Stimulated activated CD8-positive, alpha-beta memory T cell treated with anti-CD3 and anti-CD28 coated beads, Interleukin-4, amount 100 ng/mL, for 4 hours (primary cell): ENCODE data around the gene GRB14.

Source experiments
- DNase-seq, 2 donors: peaks; one replicate each; pipeline ENCODE4 v3.0.0-alpha.2; 2020; ENCODE audit warnings: low read depth in 2 of 2, low spot score in 1 of 2

Gene GRB14

DNA sequence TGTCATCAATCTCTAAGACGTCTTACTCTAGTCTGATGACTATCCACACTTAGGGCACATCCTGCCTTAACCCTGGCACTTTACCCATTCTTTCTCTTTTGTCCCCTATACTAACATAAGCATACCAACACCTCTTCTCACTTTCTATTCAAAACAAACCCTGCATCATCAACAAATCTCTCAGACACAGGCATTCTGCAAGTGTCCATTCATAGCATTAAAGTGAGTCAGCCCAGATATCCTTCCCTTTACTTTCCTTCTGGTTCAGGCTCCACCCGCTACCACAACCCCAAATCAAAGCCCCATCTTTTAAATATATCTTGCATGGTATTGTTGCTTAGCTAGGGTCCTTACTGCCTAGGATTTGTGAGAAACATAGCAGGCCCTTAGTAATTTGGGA lies 3.8 kb downstream of the GRB14 start:
- no peak for DNase-seq

DNA sequence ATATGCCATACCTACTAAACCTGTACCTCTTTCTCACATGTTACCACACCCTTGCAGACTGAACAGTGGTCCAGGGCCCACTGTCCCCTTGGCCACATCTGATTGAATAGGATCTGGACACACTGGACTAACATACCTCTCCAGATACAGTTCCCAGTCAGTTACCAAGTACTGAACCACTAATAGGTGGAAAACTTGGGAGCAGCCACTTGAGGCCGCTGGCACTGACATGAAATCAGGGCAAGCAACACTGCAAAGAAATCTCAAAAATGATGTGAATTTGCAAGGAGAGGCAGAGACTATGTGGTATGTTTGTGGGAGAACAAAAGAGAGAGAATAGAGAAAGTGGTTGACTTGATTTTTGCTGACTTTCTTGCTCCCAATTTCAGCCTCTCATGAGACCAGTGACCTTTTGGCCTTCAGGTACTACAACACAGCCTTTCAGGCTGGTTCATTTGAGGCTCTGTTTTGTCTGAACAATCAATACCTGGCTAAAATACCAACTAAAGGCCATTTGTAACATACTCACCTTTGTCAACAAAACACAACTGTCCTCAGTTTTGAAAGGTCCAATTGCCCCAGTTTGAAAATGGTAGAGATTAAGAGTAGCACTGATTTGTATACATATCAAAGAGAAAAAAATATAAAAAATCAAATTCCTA lies 7.8 kb downstream of the GRB14 start:
- no peak for DNase-seq

DNA sequence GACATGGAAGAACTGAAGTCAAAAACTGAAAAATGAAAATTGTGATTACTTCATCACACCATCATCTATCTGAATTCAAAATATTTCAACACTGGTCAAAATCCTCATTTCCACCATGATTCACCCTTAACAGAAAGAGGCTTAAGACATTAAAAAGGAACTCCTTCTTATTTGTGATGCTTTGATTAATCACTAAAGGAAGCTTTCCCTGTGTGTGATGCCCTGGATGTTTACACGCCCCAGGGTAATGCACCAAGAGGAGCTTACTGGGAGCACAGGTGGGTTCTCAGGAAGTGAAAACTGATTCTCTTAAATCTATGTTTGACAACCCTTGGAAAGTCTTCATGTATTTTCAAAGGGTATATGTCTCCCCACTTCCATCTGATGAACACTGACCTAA lies 11.5 kb downstream of the GRB14 start:
- no peak for DNase-seq

DNA sequence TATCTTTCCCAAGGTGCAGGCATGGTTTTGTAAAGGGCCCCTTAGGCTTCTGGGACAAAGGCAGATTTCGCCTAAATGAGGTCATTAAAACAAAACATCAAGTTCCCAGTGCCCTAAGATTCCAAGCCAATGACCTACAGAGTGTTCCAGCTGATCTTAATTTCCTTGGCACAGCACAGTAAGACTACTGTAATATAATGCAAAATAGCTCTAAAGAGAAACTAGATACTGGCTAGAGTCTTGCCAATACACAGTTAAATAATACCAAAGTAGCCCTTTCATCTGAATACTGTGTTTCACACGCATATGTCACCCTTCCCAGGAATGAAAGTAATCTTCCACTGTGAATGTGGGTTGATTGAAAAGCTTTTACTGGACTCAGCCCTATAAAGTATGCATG lies 14.7 kb downstream of the GRB14 start:
- no peak for DNase-seq

DNA sequence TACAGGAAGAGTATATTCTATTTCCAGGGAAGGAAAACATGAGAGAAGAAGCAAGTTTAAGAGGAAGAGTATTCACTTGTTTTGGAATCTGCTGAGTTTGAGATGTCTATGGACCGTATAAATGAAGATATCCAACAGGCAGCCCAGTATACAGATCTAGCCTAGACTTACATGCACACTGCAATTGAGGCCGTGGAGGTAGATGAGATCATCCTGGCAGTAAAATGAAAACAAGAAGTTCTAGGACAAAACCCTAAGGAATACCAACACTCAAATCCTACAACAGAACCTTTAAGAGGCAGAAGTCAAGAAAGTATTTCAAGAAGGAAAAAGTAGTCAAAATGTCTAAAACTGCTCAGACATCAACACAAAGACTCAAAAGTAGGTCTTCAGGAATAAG lies 16.0 kb downstream of the GRB14 start:
- DNase-seq = no peak

DNA sequence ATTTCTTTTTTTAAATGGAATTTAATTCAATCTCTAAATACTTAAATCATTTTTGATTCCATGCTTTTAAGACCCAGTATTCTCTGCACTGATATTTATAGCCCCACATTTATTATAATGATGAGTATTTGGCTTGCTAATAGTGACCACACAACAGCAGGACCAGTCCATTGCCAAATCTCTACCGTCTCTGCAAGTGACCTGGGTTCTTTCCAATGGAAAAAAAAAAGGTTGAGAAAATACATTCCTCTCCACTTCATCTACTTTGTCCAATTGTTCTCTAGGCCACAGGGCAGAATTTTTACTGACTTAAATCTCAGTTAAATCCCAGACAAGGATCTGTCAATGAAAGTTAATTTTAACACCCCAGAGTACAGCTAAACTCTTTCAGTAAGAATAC lies 20.5 kb downstream of the GRB14 start:
- no peak for DNase-seq

DNA sequence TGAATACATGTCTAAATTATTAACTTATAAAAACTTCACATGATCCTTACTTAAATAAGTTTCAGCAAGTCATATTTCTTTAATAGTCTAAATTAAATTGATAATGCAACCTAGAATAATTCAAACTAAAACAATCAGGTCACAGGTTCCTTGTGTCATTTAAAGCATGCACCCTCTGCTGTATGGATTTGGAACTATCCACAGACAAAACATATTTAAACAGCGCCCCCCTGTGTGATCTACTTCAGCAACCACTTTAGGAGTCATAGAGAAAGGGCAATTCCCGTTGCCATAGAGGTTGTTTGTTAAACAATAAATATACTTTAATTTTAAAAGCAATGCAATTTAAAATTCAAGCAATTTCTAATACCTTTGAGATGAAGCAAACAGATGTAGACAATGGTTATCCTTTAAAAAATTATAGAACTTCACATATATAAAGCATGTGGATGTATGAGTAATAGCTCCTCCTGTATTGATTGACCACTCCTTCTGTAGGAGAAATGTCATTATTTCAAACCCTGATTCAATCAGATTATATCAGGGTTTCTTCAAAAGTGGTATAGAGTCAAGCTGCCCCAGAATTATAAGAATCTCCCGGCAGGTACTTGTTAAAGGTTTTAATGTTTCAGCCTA lies 21.2 kb downstream of the GRB14 start:
- no peak for DNase-seq

DNA sequence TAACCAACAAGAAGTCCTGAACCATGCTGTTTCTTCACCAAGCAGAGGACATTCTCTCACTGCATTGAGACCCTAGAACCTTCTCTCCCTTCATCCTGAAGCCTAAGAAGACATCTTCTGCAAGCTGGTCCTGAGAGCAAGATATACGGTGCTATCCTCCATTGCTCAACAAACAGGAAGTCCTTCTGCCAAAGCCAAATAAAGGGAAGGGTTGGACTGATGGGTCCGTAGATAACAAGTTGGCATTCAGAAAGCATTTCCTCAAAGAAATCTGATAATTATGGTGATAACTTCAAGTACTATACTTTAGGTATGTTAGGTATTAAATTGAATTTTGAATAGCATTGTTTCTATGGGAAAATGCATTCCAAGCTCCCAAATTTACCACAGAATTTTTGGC lies 23.3 kb downstream of the GRB14 start:
- DNase-seq = no peak

DNA sequence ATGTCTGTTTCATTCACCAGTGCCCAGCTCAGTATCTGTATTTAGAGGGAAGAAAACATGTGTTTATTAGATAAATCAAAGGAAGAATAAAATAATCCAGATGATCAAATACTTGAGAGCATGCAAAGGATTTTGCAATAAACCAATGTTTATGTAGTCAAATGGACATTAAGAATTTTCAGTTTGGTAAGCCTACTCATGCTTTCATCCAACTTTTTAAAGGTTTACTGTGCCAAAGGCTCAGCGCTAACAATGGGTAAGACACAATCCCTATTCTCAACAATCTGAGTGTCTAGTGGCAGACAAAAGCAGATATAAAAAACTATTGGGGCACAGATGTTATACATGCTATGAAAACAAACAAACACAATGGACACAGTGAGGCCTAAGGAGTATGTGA lies 26.3 kb downstream of the GRB14 start:
- no peak for DNase-seq

DNA sequence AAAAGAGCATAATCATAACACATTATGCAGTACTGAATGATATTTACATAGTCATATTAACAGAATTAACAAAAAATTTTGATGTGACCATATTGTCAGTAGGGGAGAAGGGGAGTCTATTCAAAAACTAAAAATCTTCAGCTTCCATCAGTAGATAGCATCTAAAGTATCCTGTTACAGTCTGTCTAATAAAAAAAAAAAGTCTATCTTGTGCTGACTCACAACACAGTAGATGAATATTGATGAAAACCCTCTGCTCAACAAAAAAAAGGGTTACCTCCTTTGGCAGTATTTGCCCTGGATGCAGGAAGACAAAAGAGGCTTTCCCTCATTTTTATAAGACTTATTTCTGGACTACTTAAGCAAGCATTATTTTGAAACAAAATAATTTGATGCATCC lies 27.3 kb downstream of the GRB14 start:
- DNase-seq = no peak

DNA sequence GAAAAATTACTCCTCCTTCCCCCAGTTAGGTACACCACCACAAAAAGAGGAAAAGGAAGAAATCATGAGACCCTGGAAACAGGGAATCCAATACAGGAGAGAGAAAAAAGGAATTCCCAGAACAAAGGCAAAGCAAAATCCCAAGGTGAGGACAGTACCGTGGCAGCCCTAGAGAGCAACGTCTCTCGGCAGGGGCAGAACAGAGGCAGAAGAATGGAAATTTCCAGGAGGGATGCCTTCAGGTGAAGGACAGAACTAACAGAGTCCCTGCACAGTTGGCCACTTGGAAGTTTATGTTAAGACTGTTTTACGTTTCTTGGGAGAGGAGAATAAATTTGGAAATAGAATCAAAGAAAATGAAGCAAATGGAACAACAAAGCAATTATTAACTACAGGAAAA lies 27.7 kb downstream of the GRB14 start:
- no peak for DNase-seq

DNA sequence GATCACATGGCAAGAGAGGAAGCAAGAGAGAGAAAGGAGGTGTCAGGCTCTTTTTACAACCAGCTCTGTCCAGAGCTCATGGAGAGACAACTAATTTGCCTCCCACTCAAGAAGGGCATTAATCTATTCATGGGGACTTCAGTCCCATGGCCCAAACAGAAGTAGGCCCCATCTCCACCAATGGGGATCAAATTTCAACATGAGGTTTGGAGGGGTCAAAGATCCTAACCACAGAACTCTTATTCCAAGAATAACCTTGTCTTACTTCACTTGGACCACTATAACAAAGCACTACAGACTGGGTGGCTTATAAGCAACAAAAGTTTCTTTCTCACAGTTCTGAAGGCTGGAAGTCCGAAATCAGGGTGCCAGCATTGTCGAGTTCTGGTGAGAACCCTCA lies 31.8 kb downstream of the GRB14 start:
- no peak for DNase-seq

DNA sequence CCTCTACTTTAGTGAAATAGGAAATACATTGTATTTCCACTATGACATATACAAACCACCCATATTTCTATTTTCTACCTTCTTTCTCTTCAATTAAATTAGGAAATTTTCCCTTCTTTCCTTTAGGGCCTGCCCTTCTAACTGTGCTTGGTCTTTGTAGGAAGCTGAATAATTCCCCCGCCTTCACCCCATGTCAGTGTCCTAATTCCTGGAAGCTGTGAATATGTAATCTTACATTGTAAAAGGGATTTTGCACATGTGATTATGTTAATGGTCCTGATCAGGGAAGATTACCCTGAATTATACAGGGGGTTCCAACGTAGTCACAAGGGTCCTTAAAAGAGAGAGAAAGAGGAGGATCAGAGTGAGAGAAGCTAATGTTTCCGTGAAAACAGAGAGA lies 40.2 kb downstream of the GRB14 start:
- no peak for DNase-seq

DNA sequence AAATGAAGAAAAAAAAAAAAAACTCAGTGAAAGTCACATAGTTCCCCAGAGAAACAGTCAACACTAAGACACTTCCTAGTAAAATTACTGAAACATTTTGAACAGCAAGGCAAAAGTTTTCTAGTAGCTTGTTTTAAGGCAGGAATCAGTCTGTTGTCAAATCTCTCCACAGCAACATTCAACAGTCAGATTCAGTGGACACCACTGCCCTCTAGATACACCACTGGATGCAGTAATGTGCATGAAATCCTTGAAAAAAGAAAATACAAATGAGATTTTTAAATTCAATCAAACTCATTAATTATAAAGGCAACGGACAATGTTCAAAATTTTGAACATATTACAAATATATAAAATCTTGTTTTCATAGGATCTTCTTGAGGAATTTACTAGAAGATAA lies 46.4 kb downstream of the GRB14 start:
- DNase-seq = no peak

DNA sequence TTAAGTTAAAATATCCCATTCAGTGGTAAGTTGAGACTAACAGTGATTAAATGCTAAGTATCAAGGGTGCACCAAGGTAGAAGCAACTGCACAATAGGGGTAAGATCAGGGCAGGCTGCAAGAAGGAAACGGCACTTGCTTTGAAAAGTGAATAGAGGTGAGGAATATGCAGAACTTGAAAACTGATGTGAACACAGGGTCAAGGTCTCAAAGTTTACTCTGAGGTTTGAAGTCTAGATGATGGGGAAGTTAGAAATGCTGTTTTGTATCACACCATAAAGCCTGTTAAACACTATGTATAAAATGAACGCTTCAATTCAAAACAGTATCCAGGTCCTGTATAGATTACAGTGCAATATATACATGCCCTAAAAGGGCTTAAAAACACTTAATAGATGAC lies 50.8 kb downstream of the GRB14 start:
- DNase-seq = no peak

DNA sequence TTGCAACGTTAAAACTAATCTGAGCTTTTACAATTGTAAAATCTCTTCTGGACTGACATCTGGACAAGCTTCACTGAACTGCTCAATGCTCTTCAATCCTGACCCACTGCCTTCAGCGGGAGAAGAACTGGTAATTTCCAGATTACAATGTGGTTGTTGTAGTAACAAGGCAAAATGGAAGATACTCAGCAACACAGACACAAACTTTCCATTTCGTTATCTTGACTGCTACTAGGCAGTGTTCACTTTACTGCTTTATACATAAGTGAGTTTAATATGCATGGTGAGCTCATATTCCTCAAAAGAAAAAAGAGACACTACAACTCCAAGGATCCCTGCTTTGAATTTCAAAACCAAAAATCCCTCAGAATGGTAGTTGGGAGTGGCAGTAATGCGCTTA lies 51.9 kb downstream of the GRB14 start:
- no peak for DNase-seq

DNA sequence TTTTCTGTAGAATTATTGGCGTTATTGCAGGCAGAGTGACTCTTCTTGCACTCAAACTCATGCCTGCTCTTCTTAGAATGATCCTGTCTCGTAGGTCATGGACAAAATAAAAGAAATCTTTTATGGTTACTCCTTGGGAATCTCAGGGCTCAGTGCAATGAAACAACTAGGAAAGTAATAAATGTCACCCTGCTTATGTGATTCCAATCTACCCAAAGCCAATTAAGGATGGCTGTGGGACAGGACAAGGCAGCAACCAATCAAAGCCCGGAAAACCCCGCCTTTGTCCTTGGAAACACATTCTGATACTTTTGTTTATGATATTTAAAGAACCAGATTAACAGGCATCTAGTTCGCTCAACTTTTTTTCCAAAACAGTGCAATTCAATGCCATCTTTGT lies 53.0 kb downstream of the GRB14 start:
- DNase-seq = no peak

DNA sequence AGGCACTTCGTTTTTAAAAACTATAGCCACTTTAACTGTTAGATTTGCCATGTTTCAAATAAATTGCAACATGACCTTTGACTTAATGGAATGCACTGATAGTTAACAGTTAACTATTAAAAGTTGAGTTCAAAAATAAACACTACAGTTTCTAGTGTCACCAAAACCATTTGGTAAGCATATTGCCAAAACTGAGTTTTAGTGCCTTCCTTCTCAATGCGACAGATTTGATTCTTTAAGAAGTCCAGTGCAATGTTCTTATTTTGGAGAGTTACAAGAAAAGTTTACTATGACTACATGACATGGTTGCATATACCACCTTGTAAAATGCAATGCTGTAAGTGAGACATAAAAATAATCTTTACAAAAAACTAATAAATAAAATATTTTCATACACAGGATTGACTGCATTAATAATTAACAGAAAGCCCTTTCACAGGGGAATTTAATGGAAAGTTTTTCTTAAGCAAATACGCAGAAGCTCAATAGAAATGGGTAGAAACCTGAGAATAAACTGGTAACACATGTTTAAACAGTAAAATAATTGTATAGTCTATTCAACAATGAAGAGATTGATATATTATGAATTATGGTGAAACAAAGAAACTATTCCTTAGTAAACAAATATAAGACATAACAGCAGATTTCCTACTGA lies 53.8 kb downstream of the GRB14 start:
- no peak for DNase-seq

DNA sequence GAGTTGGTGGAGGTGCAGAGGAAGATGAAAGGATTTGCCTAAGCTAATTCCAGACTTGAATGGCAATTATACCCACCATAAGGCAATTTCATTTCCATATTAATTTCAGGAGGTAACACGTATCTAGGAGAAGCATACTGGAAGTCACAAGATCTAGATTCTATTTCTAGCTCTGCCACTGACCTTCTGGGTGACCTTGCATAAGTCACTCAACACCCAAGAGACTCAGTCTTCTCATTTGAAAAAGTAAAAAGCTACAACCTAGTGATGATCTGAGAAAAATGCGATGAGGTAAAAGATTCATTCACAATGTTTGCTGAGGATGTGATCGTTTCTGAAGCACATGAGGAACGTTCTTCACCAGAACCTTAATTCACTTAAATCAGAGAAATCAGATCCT lies 55.9 kb downstream of the GRB14 start:
- no peak for DNase-seq

DNA sequence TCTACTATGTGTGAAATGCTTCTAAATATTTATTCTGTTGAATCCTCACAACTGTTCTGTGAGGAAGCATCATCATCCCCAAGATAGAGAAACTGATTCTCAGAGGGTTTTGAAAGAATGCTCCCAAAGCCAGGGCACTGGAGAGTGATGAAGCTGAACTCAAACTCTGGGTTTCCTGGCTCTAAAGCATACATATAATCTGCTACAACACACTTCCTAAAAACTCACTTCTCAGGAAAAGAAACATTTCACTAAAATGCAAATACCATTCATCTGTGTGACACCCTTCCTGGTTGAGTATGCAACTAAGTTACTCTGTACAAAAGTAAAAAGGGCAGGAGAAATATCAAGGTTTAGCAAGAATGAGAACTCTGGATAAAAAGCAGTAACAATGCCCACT lies 58.6 kb downstream of the GRB14 start:
- DNase-seq = no peak

DNA sequence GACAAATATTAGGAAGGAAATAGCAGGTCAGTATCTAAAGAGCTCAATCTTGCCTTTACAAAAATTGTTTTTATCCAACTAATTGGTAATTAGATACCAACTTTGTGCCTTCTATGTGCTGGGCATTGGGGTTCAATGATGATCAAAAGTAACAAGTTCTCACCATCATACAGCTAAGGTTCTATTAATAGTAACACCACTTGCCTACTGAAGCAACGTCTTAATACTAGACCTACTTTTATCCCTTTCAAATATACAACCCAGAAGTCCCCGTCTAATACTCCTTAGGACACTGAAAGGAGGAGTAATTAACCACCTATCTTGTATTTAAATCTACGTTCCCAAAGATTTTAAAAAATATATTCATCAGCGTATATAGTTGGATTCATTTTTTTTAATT lies 59.3 kb downstream of the GRB14 start:
- no peak for DNase-seq

DNA sequence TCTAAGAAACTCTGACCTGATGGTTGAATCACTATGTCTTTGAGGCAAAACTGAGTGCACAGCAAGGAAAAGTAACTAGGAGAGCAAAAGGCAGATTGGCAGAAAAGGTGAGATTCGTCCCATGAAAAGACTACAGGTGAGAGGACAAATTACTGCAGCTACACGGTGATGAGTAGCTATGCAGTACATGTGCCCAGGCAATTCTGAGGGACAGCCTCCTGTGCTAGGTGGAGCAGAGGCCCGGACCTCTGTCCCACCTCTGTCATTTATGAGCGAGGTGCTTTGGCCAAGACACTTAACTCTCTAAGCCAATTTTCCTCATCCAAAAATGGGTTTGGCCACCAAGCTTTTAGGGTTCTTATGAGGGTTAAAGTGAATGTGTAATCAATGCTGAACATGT lies 59.9 kb downstream of the GRB14 start:
- no peak for DNase-seq

DNA sequence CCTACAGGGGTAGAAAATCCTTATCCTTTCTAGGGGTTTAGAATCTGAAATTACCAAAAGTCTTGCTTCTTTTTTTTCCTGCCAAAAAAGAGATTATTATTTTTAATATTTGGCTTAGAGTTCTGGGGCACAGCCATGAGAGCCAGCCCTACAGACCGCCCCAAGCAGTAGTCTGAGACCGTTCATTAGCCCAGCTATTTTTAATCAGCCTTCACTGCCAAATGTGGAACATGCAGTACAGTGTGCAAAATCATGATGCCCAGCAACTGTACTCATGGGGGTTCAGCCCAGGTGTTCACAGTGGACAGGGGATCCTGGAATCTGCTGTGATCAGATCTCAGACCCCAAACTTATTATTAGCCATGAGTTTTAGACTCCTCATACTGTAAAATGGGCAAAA lies 60.4 kb downstream of the GRB14 start:
- DNase-seq = no peak
